MM.1S (cell line): ENCODE results near the gene KCMF1.

Experiments used
- DNase-seq: peaks from one replicate; pipeline ENCODE4 v3.0.0-alpha.2; 2015
- H2AFZ ChIP-seq: fragments of 300-600 bp; sonication (generic); 2 replicates; pipeline ENCODE4 v1.6.0; 2016; ENCODE audit warnings: antibody characterized with exemption, low read length
- H3F3A ChIP-seq: fragments of 300-600 bp; sonication (generic); 2 replicates; pipeline ENCODE4 v1.6.1; 2016; ENCODE audit warnings: mild to moderate bottlenecking, antibody characterized with exemption, low read length, moderate library complexity, mixed read lengths; ENCODE audit not compliant: insufficient read depth
- H3K27ac ChIP-seq: fragments of 300-600 bp; sonication (generic); 2 replicates; pipeline ENCODE4 v1.5.1; 2016; ENCODE audit warnings: mild to moderate bottlenecking, low read length
- H3K27me3 ChIP-seq: fragments of 300-600 bp; sonication (generic); replicated peaks from 2 replicates; pipeline ENCODE4 v1.6.0; 2016; ENCODE audit warnings: low read length; ENCODE audit not compliant: insufficient read depth
- H3K36me3 ChIP-seq: fragments of 300-600 bp; sonication (generic); replicated peaks from 2 replicates; pipeline ENCODE4 v1.6.1; 2016; ENCODE audit warnings: mild to moderate bottlenecking, low read length, mixed read lengths; ENCODE audit not compliant: insufficient read depth
- H3K4me1 ChIP-seq: fragments of 300-600 bp; sonication (generic); 2 replicates; pipeline ENCODE4 v1.6.1; 2016; ENCODE audit warnings: low read length, mixed read lengths
- H3K4me2 ChIP-seq: fragments of 300-600 bp; sonication (generic); 2 replicates; pipeline ENCODE4 v1.6.0; 2016; ENCODE audit warnings: low read depth, low read length
- H3K4me3 ChIP-seq: fragments of 300-600 bp; sonication (generic); 2 replicates; pipeline ENCODE4 v1.5.1; 2016; ENCODE audit warnings: low read length, mixed read lengths
- H3K79me2 ChIP-seq: fragments of 300-600 bp; sonication (generic); 2 replicates; pipeline ENCODE4 v1.6.1; 2016; ENCODE audit warnings: mixed run types, low read length, mixed read lengths
- H3K9ac ChIP-seq: fragments of 300-600 bp; sonication (generic); 2 replicates; pipeline ENCODE4 v1.6.1; 2016; ENCODE audit warnings: low read length, mixed read lengths
- H3K9me2 ChIP-seq: fragments of 300-600 bp; sonication (generic); replicated peaks from 2 replicates; pipeline ENCODE4 v1.6.1; 2016; ENCODE audit warnings: mild to moderate bottlenecking, low read length, mixed read lengths; ENCODE audit not compliant: insufficient read depth
- H3K9me3 ChIP-seq: fragments of 300-600 bp; sonication (generic); replicated peaks from 2 replicates; pipeline ENCODE4 v1.6.1; 2016; ENCODE audit warnings: mild to moderate bottlenecking, low read length, mixed read lengths; ENCODE audit not compliant: insufficient read depth
- H4K20me1 ChIP-seq: fragments of 300-600 bp; sonication (generic); 2 replicates; pipeline ENCODE4 v1.6.1; 2016; ENCODE audit warnings: mild to moderate bottlenecking, low read length, moderate library complexity, mixed read lengths; ENCODE audit not compliant: insufficient read depth
- EZH2 ChIP-seq: fragments of 300-600 bp; sonication (generic); optimal IDR thresholded peaks from 2 replicates; pipeline ENCODE3; 2017; ENCODE audit warnings: low read depth, mild to moderate bottlenecking, antibody characterized with exemption, low read length, mixed read lengths
- EZH2phosphoT487 ChIP-seq: fragments of 300-600 bp; sonication (generic); IDR thresholded peaks from 2 replicates; pipeline ENCODE4 v1.6.1; 2018; ENCODE audit warnings: antibody characterized with exemption, low read length
- TF ChIP-seq, protein P1 (sequence below): fragments of 300-600 bp; sonication (generic); IDR thresholded peaks from 2 replicates; pipeline ENCODE4 v1.5.1; 2016; ENCODE audit warnings: antibody characterized with exemption, low read length, mixed read lengths

Gene KCMF1

DNA sequence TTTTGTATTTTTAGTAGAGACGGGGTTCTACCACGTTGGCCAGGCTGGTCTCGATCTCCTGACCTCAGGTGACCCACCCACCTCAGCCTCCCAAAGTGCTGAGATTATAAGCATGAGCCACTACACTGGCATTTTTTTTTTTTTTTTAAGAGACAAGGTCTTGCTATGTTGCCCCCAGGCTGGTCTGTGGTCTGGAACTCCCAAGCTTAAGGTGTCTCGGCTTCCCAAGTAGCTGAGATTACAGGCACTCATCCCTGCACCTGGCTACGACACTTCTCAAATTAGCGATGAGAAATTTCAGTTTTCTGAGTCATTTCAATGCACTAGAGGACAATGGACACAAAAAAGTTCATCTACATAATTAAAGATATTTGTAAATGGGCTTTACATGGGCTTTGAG lies 125.7 kb downstream of the KCMF1 start:
- Histone ChIP-seq H3K4me3 (no peak overlapping the region), H3K4me1 (no peaks in the 10 kb centered on the region), H3K79me2 (no peaks in the 10 kb centered on the region), H3K4me2 (no peak overlapping the region), H3K9ac (no peak overlapping the region), H3K9me3 (no peaks in the 10 kb centered on the region), H2AFZ (no peak overlapping the region), H3K9me2 (no peaks in the 10 kb centered on the region), H4K20me1 (no peaks in the 10 kb centered on the region), H3F3A (no peaks in the 10 kb centered on the region), H3K27ac (no peak overlapping the region), H3K27me3 (no peaks in the 10 kb centered on the region), H3K36me3 (no peaks in the 10 kb centered on the region)
- TF ChIP-seq, protein P1, sequence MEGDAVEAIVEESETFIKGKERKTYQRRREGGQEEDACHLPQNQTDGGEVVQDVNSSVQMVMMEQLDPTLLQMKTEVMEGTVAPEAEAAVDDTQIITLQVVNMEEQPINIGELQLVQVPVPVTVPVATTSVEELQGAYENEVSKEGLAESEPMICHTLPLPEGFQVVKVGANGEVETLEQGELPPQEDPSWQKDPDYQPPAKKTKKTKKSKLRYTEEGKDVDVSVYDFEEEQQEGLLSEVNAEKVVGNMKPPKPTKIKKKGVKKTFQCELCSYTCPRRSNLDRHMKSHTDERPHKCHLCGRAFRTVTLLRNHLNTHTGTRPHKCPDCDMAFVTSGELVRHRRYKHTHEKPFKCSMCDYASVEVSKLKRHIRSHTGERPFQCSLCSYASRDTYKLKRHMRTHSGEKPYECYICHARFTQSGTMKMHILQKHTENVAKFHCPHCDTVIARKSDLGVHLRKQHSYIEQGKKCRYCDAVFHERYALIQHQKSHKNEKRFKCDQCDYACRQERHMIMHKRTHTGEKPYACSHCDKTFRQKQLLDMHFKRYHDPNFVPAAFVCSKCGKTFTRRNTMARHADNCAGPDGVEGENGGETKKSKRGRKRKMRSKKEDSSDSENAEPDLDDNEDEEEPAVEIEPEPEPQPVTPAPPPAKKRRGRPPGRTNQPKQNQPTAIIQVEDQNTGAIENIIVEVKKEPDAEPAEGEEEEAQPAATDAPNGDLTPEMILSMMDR = no peak
- TF ChIP-seq EZH2phosphoT487 (no peak), EZH2 (no peak)
- no peak for DNase-seq

DNA sequence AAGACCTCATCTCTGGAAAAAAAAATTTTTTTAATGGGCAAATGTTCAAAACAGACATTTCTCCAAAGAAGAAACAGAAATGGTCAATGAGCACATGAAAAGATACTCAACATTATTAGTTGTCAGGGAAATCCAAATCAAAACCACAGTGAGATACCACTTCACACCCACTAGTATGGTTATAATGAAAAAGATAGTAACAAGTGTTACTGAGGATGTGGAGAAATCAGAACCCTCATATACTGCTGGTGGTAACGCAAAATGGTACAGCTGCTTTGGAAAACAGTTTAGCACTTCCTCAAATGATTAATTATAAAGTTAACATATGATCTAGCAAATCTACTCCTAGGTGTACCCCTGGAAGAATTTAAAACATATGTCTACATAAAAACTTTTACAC lies 133.3 kb downstream of the KCMF1 start:
- no peak overlapping the region for H2AFZ ChIP-seq
- no peak overlapping the region for H3K4me2 ChIP-seq
- TF ChIP-seq, protein P1 = no peak
- TF ChIP-seq EZH2phosphoT487 (no peak), EZH2 (no peak)
- no peaks in the 10 kb centered on the region for H4K20me1 ChIP-seq
- no peak overlapping the region for H3K9ac ChIP-seq
- no peaks in the 10 kb centered on the region for H3F3A ChIP-seq
- no peaks in the 10 kb centered on the region for H3K9me3 ChIP-seq
- H3K4me1 ChIP-seq = no peaks in the 10 kb centered on the region
- H3K27ac ChIP-seq = no peak overlapping the region
- no peak for DNase-seq
- H3K36me3 ChIP-seq = no peaks in the 10 kb centered on the region
- H3K27me3 ChIP-seq = no peaks in the 10 kb centered on the region
- H3K9me2 ChIP-seq = no peaks in the 10 kb centered on the region
- no peak overlapping the region for H3K4me3 ChIP-seq
- no peaks in the 10 kb centered on the region for H3K79me2 ChIP-seq

- H3K9ac ChIP-seq = no peak overlapping the region
- no peak for DNase-seq
- H3K9me2 ChIP-seq = no peaks in the 10 kb centered on the region
- no peaks in the 10 kb centered on the region for H4K20me1 ChIP-seq
- H3K9me3 ChIP-seq = no peaks in the 10 kb centered on the region
- no peaks in the 10 kb centered on the region for H3K36me3 ChIP-seq
- TF ChIP-seq EZH2 (no peak), EZH2phosphoT487 (no peak)
- TF ChIP-seq, protein P1 = no peak
- H2AFZ ChIP-seq = no peak overlapping the region
- no peaks in the 10 kb centered on the region for H3K79me2 ChIP-seq
- H3K4me2 ChIP-seq = no peak overlapping the region
- H3F3A ChIP-seq = no peaks in the 10 kb centered on the region
- H3K27ac ChIP-seq = no peak overlapping the region
- no peaks in the 10 kb centered on the region for H3K4me1 ChIP-seq
- no peak overlapping the region for H3K4me3 ChIP-seq
- H3K27me3 ChIP-seq = no peaks in the 10 kb centered on the region
Measured at GRCh38 chr2:85106489-85107180, 135.7 kb downstream of the KCMF1 start.
